Stimulated activated CD4-positive, alpha-beta T cell treated with anti-CD3 and anti-CD28 coated beads, Interleukin-12 subunit alpha, Interleukin-12 subunit beta, amount 100 ng/mL, for 24 hours (primary cell): Measurements from ENCODE around the gene FAM237B.
"Not testable (repeated sequence)": the region's sequence is repeated elsewhere in the genome, so short reads cannot be mapped to it uniquely, and the experiment has no call there.

Experiments
- DNase-seq, 2 experiments: peaks; one replicate each; pipeline ENCODE4 v3.0.0-alpha.2; 2020; ENCODE audit warnings: low read depth in 2 of 2

Gene FAM237B

DNA sequence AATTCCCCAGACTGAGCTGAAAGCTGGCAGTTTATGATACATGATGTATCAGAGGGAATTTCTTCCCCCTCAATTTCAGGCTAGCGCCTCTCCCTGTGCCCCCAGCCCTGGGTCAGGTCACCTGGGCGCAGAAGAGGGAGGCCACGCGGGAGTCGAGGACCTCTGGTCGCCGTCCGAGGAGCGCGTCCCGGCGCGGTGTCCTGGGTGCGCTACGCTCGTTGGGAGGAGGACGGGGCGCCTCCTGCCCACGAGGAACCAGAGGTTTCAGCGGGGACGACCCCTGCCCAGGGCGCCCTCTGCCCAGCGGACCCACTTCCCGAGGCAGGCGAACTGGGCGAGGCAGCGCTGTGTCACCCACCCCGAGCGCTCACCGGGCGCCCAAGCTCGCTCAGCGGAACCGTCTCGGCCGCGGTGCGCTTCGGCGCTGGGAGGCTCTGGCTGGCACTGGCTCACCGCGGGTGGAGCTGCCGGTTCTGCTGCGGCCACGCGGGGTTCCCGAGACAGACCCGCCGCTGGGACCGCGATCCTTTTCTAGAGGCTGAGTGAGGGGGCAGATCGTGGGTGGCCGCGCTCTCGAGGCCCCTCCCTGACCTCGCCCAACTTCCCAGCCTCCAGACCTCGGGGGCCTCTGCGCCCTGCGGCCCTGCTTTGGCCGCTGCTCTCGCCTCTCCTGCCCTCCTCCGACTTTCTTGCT lies at the start of gene FAM237B:
TSS of gene FAM237B (minus strand) at position 504 of the 694 bp plus-strand sequence. CDS start 1,556 bp downstream, outside the sequence.
- DNase-seq = no peak

DNA sequence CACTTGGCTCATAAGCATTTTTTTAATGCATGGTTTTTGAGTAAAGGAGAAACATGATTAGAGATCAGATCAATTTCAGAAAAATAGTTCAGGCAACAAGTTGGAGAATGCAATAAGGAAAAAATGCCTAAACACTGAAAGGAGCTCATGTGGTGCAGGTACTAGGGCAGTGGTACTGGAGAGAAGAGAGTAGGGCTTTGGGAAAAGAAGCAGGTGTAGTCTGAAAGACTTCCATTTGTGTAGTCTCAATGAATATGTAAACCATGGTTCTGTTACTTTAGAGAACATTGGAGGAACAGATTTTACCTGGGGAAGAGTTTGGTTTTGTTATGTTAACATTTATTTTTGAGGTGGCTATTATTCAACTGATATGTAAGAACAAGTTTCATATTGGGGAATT lies 30.9 kb upstream of the FAM237B start:
- DNase-seq = no peak

DNA sequence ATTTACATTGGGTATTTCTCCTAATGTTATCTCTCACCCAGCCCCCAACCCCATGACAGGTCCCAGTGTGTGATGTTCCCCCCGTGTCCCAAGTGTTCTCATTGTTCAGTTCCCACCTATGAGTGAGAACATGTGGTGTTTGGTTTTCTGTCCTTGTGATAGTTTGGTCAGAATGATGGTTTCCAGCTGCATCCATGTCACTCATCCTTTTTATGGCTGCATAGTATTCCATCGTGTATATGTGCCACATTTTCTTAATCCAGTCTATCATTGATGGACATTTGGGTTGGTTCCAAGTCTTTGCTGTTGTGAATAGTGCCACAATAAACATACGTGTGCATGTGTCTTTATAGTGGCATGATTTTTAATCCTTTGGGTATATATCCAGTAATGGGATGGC lies 28.9 kb upstream of the FAM237B start:
- not testable (repeated sequence) for DNase-seq

DNA sequence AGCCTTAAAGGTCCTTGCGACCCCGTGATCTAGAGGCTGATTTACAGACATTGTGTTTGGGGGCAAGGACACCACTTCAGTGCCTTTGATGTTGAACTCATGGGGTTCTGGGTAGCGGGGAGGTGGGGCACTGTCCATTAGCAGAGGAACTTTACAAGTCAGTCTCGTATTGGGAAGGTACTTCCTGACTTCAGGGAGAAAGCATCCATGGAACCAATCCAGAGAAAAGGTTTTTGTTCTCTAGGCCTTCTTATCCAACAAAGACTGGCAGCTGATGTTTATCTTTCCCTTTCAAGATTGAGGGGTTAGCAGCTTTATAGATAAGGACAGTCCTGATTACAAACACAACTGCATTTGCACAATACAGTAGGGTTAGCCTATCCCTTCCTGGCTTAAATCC lies 28.2 kb upstream of the FAM237B start:
- DNase-seq = no peak

DNA sequence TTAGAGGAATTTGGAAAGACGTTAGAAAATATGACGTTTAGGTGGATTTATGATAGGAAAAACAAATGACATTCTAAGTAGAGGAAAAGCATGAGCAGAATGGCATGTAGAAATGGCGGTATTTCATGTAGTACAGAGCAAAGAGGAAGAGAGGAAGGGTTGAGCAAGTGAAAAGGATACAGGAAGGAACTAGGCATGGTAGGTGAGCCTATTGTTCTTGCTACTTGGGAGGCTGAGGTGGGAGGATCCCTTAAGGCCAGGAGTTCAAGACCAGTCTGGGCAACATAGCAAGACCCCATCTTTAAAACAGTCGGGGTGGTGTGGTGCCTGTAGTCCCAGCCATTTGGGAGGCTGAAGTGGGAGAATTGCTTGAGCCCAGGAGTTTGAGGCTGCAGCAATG lies 26.7 kb upstream of the FAM237B start:
- no peak for DNase-seq

DNA sequence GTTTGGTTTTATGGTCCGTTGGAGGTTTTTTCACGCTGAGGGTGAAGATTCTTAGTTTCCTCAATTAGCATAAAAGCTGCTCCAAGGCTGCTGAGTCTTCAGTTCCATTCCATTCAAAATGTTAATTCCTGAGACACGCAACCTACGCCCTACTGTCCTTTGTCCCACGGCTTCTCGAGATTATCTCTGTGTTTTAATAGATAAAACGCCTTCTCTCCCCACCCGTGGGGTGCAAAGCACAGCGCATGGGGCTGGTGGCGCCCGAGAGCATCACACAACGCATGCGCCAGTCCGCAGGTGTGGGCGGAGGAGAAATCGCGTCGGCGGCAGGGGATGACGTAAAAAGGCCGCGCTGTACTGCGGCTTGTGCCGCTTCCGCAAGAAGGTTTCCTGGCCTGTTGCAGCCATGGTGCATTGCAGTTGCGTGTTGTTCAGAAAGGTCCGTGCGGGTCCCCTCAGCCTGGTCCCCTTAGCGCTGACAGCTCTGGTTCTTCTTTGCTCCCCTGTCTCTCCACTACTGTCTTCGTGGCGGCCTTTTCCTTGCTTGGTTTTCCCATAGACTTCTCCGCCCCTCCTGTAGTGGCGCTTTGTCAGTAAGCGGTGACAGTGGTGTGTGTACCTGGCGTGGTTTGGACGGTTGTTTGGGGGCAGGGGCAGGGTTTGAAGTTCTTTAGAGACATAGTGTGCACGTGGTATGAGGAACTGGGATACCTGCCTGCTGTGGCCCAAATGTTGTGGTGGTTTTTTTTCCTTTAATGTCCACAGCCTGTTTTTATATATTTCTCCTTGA lies 25.4 kb upstream of the FAM237B start, which contains the start of gene GTPBP10:
TSS of gene GTPBP10 (plus strand) at position 381 of the 790 bp plus-strand sequence. CDS start at position 407, 26 bp downstream.
- DNase-seq = peak; percentile 89 to 93

DNA sequence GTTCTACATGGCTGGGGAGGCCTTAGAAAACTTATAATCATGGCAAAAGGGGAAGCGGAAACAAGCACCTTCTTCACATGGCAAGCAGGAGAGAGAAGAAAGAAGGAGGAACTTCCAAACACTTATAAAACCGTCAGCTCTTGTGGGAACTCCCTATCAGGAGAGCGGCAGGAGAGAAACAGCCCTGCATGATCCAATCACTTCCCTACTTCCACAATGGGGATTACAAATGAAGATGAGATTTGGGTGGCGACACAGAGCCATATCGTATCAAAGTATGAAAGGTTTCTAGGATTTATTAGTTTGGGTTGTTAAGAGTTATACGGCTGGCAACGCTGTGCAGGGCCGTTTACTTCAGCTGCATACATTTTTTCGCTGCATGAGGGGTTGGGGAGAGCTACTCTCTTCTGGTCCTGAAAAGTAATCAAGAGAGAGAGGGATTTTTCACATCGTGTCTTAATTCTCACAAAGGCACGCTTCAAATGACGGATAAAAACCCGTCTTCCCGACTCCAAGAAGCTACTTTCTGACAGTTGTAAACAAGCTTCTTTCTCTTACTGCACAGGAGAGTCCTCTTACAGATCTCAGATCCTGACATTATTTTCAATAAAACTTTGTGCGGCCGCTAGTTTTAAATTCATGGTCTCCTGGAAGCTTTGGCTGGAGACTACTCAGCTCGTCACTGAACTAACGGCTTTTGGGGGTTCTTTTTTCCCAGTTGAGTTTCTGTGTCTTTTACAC lies 24.7 kb upstream of the FAM237B start:
- no peak for DNase-seq

DNA sequence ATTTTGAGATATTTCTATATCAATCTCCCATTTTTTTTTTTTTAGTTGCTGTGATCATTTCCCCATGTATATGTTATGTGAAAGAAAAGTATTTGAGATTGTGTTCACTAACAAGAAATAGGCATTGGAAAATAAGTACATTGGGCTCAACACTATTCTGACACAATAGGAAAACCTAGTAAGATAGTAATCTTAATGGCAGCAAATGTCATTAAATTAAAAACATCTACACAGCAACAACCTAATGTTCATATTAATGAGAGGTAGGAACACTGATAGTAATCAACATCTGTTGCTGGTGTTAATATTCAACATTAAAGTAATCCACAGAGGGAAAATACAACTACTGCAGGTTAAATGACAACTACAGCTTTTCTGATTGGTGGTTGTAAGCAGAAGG lies 23.9 kb upstream of the FAM237B start:
- DNase-seq = no peak

DNA sequence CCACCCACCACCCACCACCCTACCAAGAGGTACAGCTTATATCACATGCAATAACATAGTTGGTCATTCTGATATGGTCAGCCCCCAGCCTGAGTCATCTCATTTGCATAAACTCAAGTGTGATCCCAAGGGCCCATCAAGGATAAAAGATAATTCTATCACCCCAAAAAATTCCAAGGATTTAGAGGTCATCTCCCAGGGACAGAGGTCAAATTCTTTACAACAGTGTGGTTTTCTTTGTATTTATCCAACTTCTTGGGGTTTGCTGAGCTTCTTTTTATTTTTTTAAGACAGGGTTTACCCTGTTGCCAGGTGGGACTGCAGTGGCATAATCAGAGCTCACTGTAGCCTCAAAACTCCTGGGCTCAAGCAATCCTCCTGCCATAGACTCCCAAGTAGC lies 16.0 kb upstream of the FAM237B start:
- no peak for DNase-seq

DNA sequence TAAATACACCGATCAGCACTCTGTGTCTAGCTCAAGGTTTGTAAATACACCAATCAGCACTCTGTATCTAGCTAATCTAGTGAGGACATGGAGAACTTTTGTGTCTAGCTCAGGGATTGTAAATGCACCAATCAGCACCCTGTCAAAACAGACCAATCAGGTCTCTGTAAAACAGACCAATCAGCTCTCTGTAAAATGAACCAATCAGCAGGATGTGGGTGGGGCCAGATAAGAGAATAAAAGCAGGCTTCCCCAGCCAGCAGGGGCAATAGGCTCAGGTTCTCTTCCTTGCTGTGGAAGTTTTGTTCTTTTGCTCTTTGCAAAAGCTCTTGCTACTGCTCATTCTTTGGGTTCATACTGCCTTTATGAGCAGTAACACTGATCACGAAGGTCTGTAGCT lies 13.8 kb upstream of the FAM237B start:
- not testable (repeated sequence) for DNase-seq

DNA sequence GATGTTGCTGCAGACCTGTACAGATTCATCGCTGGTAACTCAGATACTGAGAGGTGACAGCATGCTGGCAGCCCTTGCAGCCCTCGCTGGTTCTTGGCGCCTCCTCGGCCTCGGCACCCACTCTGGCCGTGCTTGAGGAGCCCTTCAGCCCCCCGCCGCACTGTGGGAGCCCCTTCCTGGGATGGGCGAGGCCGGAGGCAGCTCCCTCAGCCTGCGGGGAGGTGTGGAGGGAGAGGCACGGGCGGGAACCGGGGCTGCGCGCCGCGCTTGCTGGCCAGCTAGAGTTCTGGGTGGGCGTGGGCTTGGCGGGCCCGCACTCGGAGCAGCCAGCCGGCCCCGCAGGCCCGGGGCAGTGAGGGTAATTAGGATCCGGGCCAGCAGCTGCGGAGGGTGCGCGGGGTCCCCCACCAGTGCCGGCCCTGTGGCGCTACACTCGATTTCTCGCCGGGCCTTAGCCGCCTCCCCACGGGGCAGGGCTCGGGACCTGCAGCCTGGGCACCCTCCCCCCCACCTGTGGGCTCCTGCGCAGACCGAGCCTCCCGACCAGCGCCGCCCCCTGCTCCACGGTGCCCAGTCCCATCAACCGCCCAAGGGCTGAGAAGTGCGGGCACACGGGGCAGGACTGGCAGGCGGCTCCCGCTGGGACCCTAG lies 13.2 kb upstream of the FAM237B start:
- DNase-seq = no peak

DNA sequence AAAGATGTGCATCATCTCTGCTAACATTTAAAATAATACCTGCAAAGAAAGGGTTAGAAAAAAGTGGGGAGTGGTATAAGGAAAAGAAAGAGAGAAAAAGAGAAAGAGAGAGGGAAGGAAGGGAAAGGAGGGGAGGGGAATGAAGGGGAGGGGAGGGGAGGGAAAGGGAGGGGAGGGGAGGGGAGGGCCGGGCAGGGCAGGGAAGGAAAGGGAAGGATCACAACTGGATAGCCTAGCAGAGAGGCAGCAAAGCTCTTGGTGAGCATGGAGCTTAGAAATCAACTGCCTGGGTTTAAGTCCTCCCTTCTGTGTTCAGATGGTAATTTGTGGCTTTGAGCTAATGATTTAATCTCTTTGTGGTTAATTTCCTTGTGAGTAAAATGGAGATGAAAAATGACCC lies 5.4 kb upstream of the FAM237B start:
- no peak for DNase-seq

DNA sequence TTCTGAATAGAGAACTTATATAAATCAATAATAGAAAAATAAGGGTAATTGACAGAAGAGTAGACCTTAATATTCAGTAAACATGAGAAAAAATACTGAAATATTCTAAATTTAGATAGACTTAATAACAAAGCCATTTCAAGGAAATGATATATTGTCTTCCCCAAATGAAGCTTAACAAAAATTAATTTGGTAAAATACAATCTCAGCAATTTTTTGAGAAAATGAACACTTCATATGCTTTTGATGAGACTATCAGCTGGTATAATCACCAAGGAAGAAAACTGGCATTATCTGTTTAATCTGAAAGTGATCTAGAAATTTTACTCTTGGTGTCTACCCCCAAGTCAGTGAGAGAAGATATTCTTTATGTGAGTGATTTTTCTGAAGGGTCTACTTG lies 1.7 kb upstream of the FAM237B start:
- no peak for DNase-seq

DNA sequence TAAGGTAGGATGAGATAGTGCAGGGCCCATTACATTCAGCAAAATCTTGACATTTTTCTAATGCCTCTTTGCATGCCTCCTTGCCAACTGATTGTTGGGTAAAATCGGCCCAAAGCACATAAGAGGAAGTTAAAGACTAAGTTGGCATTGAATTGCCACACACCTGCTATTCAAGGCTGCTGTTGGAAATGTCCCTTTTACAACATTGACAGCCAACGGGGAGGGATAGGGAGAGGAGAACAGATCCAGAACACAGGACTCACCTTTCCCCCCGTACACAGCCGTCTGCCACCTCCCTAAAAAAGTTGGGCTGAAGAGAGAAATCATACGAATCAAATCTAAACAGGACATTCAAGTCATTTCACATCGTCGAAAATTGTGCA lies 695 bp downstream of the FAM237B start:
- DNase-seq = no peak

DNA sequence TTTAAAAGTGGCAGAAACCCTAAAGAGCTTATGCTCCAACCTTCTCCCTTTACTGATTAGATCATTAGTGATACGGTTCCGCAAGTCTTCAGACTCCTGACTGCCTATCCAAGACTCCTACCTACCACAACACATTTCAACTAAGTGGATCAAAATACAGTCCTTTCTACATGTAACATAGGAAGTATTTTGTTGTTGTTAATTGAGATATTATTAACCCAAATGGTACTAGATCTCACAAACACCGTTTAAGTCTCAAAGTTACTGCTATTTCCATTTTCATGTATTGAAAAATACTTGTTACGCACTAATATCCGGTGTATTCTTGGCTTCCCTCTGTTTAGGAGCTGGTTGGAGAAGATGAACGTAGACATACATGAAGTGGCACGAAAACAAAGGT lies 1.1 kb downstream of the FAM237B start:
- DNase-seq = no peak

DNA sequence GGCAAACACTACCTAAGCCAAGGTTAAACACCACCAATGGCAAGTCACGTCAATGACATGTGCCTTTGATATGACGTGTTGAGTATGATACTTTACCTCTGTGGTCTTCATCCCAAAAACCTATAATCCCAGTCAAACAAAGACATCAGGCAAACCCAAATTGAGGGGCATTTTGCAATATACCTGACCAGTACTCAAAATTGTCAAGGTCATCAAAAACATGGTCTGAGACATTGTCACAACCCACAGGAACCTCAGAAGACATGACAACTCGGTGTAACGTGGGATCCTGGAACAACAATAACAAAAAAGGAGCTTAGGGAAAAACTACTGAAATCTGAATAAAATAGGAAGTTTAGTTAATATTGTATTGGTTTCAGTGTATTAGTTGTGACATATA lies 7.2 kb downstream of the FAM237B start:
- DNase-seq = no peak

DNA sequence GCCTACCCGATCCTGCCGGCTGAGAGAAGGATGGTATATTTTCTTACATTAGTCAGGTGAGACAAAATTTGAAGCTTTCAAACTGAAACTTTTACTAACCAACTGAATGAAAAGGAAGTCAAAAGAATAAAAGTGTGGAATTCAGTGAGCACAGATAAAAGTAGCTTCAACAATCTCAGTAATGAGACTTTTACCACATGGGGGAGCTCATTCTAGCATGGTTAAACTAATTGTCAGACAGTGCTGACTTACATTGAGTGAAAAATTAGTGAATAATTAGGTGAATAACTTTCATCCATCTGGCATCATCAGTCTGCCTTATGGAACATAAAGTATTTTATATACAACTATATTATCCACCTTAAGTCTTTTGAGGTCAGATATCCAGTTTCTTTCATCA lies 8.4 kb downstream of the FAM237B start:
- DNase-seq = no peak

DNA sequence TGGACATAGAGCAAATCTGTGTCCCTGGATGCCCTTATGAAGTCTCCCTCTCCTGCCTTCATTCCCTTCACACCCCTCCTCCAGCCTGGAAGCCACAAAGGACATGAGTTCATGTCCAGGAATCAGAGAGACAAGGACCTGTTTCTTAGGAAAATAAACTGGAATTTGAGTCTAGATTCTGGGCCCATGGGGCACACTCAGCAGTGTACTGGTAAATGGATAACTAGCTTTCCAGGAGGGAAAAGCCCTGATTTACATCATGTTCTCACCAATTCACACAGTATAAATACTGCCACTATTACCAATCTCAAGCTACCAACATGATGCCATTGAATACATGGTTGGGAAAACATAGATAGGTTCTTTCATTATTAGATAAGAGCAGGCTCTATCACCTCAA lies 9.9 kb downstream of the FAM237B start:
- DNase-seq = no peak

DNA sequence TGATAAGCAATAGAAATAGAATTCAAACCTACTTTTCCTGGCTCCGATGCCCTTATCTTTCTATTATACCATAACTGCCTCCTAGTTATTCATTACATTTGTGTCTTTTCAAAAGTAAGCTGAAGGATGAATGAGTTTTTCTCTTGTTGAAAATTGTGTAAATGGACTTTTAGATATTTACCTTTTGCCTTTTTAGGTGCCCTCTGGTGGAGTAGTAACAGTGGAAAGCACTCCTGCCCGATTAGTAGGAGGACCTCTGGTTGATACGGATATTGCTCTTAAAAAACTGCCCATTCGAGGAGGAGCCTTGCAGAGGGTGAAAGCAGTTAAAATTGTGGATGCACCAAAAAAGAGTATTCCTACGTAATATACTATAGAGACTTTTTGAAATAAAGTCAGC lies 11.2 kb downstream of the FAM237B start:
- no peak for DNase-seq

DNA sequence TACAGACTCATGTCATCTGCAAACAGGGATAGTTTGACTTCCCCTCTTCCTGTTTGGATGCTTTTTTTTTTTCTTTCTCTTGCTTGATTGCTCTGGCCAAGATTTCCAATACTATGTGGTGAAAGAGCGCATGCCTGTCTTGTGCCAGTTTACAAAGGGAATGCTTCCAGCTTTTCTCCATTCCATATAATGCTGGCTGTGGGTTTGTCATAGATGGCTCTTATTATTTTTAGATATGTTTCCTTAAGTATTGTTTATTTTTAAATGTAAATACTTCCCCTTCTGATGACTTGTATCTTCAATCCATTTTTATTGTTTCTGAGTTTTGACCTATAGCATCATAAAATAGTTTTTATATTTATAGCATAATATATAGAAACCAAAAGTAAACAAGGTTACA lies 17.9 kb downstream of the FAM237B start:
- no peak for DNase-seq

DNA sequence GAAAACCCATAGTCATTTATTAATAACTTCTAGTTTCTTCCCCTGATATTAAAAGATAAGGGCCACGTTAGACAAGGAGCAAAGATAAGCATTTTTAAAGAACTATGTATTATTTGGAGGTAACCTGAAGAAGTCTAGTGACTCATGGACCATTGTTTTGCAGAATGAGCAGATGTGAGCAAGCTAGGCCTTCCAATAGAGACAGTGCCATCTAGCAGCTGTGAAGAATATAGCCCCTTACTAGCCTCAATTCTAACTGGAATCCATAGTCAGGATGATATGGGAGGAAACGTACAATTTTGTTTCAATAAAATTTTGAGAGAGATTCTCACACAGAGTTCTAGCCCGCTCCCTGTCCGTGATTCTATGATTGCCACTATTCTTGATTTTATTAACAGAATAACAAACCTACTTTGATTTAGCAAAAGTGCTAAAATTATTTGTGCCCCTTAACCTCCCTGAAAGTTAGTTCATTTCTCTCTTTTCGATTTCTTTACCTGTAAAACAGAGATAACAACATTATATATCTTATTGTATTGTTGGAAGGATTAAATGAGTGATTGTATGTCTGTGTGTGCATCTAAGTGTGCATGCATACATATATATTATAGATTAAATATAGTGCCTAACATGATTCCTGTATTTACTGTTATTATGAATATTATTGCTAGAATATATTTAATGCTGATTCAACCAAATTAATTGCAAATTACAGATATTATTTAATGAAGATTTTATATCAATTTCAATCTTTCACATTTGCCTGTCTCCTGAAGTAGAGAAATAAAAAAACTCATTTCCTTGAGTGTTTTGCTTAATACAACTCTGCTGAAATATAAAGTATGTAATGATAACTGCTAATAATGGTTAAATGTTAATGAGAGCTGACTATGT lies 22.7 kb downstream of the FAM237B start:
- DNase-seq = no peak
